Measurements from ENCODE around the gene TOPAZ1.

TOPAZ1 gene

GRCh38 chr3:44277925-44278324, 36.2 kb downstream of the TOPAZ1 start:
- DNase-seq, result no peak
- TF ChIP-seq GATA1 (IDR thresholded peaks at IDR 0.05; ENCODE audit: low read depth, low read length), result no peak
- no peak for TF ChIP-seq POLR2A (IDR thresholded peaks at IDR 0.05; ENCODE audit: low read length)

- TF ChIP-seq GATA1 (IDR thresholded peaks at IDR 0.05; ENCODE audit: low read depth, low read length) (no peak), POLR2A (IDR thresholded peaks at IDR 0.05; ENCODE audit: low read length) (no peak)
These were observed 38.4 kb downstream of the TOPAZ1 start for GRCh38 chr3:44280077-44280476.

GRCh38 chr3:44280631-44281030, 38.9 kb downstream of the TOPAZ1 start:
- no peak for DNase-seq
- TF ChIP-seq GATA1 (IDR thresholded peaks at IDR 0.05; ENCODE audit: low read depth, low read length) (no peak), POLR2A (IDR thresholded peaks at IDR 0.05; ENCODE audit: low read length) (no peak)

More at GRCh38 chr3:44280077-44280476, 38.4 kb downstream of the TOPAZ1 start:
- no peak for DNase-seq

GRCh38 chr3:44284949-44285348, 43.3 kb downstream of the TOPAZ1 start:
- DNase-seq, result no peak

DNA sequence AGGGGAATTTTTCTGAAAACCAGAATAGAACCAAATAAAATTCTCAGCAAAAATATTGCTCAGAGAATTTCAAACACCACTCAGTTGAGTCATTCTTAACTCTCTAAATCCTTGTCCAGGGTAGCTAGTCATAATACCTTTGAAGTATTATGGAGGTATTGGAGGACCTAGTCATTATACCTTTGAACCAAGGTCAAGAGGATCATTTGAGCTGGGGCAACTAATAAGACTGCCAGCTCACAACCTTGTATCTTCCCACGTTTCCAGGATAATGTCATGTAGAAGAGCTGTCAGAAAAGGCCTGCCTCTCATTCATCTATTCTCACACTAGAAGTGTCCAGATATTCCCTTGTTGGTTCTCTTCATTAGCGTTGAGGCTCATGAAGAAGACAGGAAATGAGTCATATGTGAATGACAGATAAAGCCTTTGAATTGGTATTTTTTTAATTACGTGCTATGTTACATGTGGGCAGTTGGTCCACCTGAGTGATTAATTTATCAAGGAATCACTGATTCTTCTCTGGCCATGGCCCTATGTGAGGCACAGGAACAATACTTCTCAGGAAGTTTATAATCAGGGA, 48.3 kb downstream of the TOPAZ1 start:
- TF ChIP-seq GATA1 (IDR thresholded peaks at IDR 0.05; ENCODE audit: low read depth, low read length) (no peak), POLR2A (IDR thresholded peaks at IDR 0.05; ENCODE audit: low read length) (no peak)
- DNase-seq, result no peak

More at GRCh38 chr3:44284949-44285348, 43.3 kb downstream of the TOPAZ1 start:
- TF ChIP-seq POLR2A (IDR thresholded peaks at IDR 0.05; ENCODE audit: low read length), result no peak
- no peak for TF ChIP-seq GATA1 (IDR thresholded peaks at IDR 0.05; ENCODE audit: low read depth, low read length)

- DNase-seq, result no peak
- TF ChIP-seq POLR2A (IDR thresholded peaks at IDR 0.05; ENCODE audit: low read length) (no peak), GATA1 (IDR thresholded peaks at IDR 0.05; ENCODE audit: low read depth, low read length) (no peak)
These were observed 50.6 kb downstream of the TOPAZ1 start for GRCh38 chr3:44292276-44292675.

DNA sequence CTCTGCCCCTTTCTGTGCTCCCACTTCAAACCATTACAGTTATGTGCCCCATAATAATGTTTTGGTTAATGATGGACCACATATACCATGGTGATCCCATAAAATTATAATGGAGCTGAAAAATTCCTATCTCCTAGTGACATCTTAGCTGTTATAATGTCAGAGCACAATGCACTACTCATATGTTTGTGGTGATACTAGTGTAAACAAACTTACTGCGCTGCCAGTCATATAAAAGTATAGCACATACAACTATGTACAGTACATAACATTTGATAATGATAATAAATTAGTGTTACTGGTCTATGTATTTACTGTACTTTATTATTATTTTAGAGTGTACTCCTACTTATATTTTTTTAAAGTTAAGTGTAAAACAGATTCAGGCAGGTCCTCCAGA, 51.3 kb downstream of the TOPAZ1 start:
- no peak for TF ChIP-seq POLR2A (IDR thresholded peaks at IDR 0.05; ENCODE audit: low read length)
- no peak for TF ChIP-seq GATA1 (IDR thresholded peaks at IDR 0.05; ENCODE audit: low read depth, low read length)
- no peak for DNase-seq

DNA sequence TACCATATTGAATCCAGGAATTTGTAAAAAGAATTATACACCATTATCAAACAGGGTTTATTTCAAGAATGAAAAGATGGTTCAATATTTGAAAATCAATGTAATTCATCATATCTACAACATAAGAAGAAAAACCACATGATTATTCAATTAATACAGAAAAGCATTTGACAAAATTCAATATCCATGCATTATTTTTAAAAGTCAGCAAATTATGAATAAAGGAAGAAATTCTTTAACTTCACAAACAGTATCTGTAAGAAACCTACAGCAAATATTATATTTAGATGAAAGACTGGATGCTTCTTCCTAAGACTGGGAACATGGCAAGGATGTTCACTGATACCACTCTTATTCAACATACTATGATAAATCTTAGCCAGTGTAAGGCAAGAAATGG, 55.6 kb downstream of the TOPAZ1 start:
- DNase-seq, result no peak
- TF ChIP-seq GATA1 (IDR thresholded peaks at IDR 0.05; ENCODE audit: low read depth, low read length), result no peak
- TF ChIP-seq POLR2A (IDR thresholded peaks at IDR 0.05; ENCODE audit: low read length), result no peak

GRCh38 chr3:44301746-44302145, 60.1 kb downstream of the TOPAZ1 start:
- DNase-seq, result no peak
- TF ChIP-seq GATA1 (IDR thresholded peaks at IDR 0.05; ENCODE audit: low read depth, low read length) (no peak), POLR2A (IDR thresholded peaks at IDR 0.05; ENCODE audit: low read length) (no peak)

- TF ChIP-seq GATA1 (IDR thresholded peaks at IDR 0.05; ENCODE audit: low read depth, low read length) (no peak), POLR2A (IDR thresholded peaks at IDR 0.05; ENCODE audit: low read length) (no peak)
- DNase-seq, result no peak
These were observed 67.8 kb downstream of the TOPAZ1 start for GRCh38 chr3:44309500-44309899.

- no peak for DNase-seq
These were observed 77.2 kb downstream of the TOPAZ1 start for GRCh38 chr3:44318891-44319311.

GRCh38 chr3:44321335-44321734, 79.6 kb downstream of the TOPAZ1 start:
- no peak for TF ChIP-seq GATA1 (IDR thresholded peaks at IDR 0.05; ENCODE audit: low read depth, low read length)
- no peak for TF ChIP-seq POLR2A (IDR thresholded peaks at IDR 0.05; ENCODE audit: low read length)
- no peak for DNase-seq

More at GRCh38 chr3:44318891-44319311, 77.2 kb downstream of the TOPAZ1 start:
- TF ChIP-seq POLR2A (IDR thresholded peaks at IDR 0.05; ENCODE audit: low read length) (no peak), GATA1 (IDR thresholded peaks at IDR 0.05; ENCODE audit: low read depth, low read length) (no peak)

DNA sequence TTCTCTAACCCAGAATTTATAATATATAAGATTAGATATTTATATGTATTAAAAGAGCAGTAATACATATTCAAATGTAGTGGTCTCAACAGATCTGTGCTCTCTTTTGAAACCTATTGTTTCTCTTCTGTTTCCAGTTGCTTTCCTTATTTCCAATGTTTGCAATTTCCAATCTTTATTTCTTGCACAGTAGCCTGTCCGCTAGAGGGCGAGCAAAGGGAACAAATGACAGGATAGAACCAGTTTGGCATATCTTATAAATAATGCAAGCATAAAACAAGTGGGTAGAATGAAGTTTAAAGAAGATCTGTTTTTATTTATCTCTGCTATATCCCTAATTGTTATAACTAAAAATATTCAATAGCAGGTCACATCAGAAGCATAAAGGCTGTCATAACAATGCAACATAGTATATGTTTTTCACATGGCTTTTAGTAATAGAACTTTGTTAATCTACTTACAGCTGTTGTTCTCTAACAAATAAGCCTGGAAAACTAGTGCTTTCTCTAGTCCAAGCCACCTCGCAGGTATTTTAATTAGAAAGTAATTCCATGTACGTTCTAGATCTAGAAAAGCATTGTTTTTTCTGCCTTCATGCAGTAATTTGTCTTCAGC, 81.8 kb downstream of the TOPAZ1 start:
- DNase-seq, result peak; percentile 60 to 78
- TF ChIP-seq GATA1 (IDR thresholded peaks at IDR 0.05; ENCODE audit: low read depth, low read length) (no peak), POLR2A (IDR thresholded peaks at IDR 0.05; ENCODE audit: low read length) (no peak)

DNA sequence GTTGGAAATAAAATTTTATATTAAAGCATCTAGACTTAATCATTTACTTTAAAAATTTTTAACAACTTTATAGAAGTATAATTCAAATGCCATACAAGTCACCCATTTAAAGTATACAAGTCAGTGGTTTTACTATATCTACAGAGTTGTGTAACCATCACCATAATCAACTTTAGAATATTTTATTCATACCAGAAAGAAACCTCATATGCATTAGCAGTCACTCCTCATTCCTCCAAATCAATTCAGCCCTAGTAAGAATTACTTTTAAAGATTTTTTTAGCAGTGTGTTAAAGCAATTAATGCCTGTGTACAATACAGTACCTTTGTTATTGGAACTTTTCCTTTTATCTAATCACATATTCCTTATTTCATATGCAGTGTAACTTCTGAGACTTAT, 82.9 kb downstream of the TOPAZ1 start:
- TF ChIP-seq GATA1 (IDR thresholded peaks at IDR 0.05; ENCODE audit: low read depth, low read length) (no peak), POLR2A (IDR thresholded peaks at IDR 0.05; ENCODE audit: low read length) (no peak)
- DNase-seq, result no peak

- no peak for TF ChIP-seq GATA1 (IDR thresholded peaks at IDR 0.05; ENCODE audit: low read depth, low read length)
- TF ChIP-seq POLR2A (IDR thresholded peaks at IDR 0.05; ENCODE audit: low read length), result no peak
- no peak for DNase-seq
These were observed 84.3 kb downstream of the TOPAZ1 start for GRCh38 chr3:44326019-44326418.
